B cell (primary cell): ENCODE measurements around the gene ABCA4. TPM values are rescaled to one million over a fixed set of nuclear protein-coding genes. Genes with fewer than 3 reads are reported as not detected.

ENCODE experiments used
- ATAC-seq: fragments of 200-7000 bp; cut with Tn5 transposase; one replicate; pipeline ENCODE4 v1.10.0; 2021; ENCODE audit warnings: low read depth, mild to moderate bottlenecking, moderate number of reproducible peaks, moderate library complexity
- CTCF ChIA-PET: fragments of 350-600 bp; sonication (Branson Sonifier 250); formaldehyde crosslinking; loops from one replicate; lab custom pipeline; 2021; ENCODE audit warnings: antibody characterized with exemption, inconsistent platforms; lab: Charles Lee
- POLR2A ChIA-PET: fragments of 350-600 bp; sonication (Branson Sonifier 250); formaldehyde crosslinking; loops from one replicate; lab custom pipeline; 2021; ENCODE audit warnings: antibody characterized with exemption; lab: Charles Lee
- DNase-seq: peaks from one replicate; pipeline ENCODE4 v3.0.0; 2013
- H2AFZ ChIP-seq: 2 replicates; pipeline ENCODE4 v1.6.1; 2012; ENCODE audit warnings: mild to moderate bottlenecking, low read depth, low read length; ENCODE audit not compliant: insufficient read depth, poor library complexity, severe bottlenecking
- H3K27ac ChIP-seq, 2 donors: 1 replicate in 1 of 2; 2 replicates in 1 of 2; pipeline ENCODE4 v1.5.1; 2012 to 2013; ENCODE audit warnings: low read length in 2 of 2, mild to moderate bottlenecking in 2 of 2, moderate library complexity in 1 of 2
- H3K27me3 ChIP-seq, 4 experiments: fragments of 200-600 bp in 1 of 4; sonication (generic) in 1 of 4; replicated peaks in 1 of 4; 1 replicate in 2 of 4; 2 replicates in 2 of 4; pipeline versions ENCODE4 v1.6.1 to v1.7.0; 2013 to 2016; ENCODE audit warnings: low read length in 3 of 4, mild to moderate bottlenecking in 2 of 4, mixed read lengths in 1 of 4, moderate library complexity in 1 of 4; ENCODE audit not compliant: insufficient read depth in 4 of 4, control insufficient read depth in 3 of 4; ENCODE audit errors: control extremely low read depth in 1 of 4
- H3K36me3 ChIP-seq, 2 experiments: replicated peaks in 1 of 2; 1 replicate in 1 of 2; 2 replicates in 1 of 2; pipeline versions ENCODE4 v1.6.1 to v1.7.1; 2013; ENCODE audit warnings: low read length in 1 of 2; ENCODE audit not compliant: insufficient read depth in 2 of 2, control insufficient read depth in 1 of 2; ENCODE audit errors: control extremely low read depth in 1 of 2, extremely low read depth in 1 of 2
- H3K4me1 ChIP-seq, 2 donors: fragments of 200-600 bp in 1 of 2; sonication (generic) in 1 of 2; 1 replicate in 1 of 2; 2 replicates in 1 of 2; pipeline versions ENCODE4 v1.5.1 to v1.6.1; 2013 to 2017; ENCODE audit warnings: low read length in 2 of 2; ENCODE audit not compliant: control insufficient read depth in 2 of 2, insufficient read depth in 2 of 2
- H3K4me2 ChIP-seq: replicated peaks from 2 replicates; pipeline ENCODE3; 2012; ENCODE audit warnings: mild to moderate bottlenecking, low read depth, low read length; ENCODE audit not compliant: poor library complexity, severe bottlenecking
- H3K4me3 ChIP-seq, 5 experiments: fragments of 200-600 bp in 1 of 5; sonication (generic) in 1 of 5; 1 replicate in 3 of 5; 2 replicates in 2 of 5; pipeline versions ENCODE4 v1.5.1 to v1.7.0; 2011 to 2016; ENCODE audit warnings: low read length in 4 of 5, mild to moderate bottlenecking in 4 of 5, low read depth in 2 of 5, control low read depth in 1 of 5, moderate library complexity in 1 of 5; ENCODE audit not compliant: insufficient read depth in 1 of 5; ENCODE audit errors: control extremely low read depth in 1 of 5, extremely low read depth in 1 of 5
- H3K79me2 ChIP-seq: fragments of 200-600 bp; sonication (generic); one replicate; pipeline ENCODE4 v1.6.0; 2016; ENCODE audit warnings: low read length; ENCODE audit not compliant: control insufficient read depth, insufficient read depth
- H3K9ac ChIP-seq: fragments of 200-600 bp; sonication (generic); 2 replicates; pipeline ENCODE4 v1.6.1; 2017; ENCODE audit warnings: mild to moderate bottlenecking, low read length, moderate library complexity
- H3K9me3 ChIP-seq, 3 donors: one replicate each; pipeline versions ENCODE4 v1.6.1 to v1.7.1; 2013; ENCODE audit warnings: low read length in 2 of 3; ENCODE audit not compliant: control insufficient read depth in 2 of 3, insufficient read depth in 1 of 3; ENCODE audit errors: control extremely low read depth in 1 of 3
- H4K20me1 ChIP-seq: 2 replicates; pipeline ENCODE4 v1.6.0; 2012; ENCODE audit warnings: mild to moderate bottlenecking, low read length; ENCODE audit not compliant: insufficient read depth, control insufficient read depth, poor library complexity, severe bottlenecking
- H3K27ac Mint-ChIP-seq: one replicate; pipeline ENCODE4 v1.8.0; 2021; ENCODE audit warnings: mixed read lengths
- H3K27me3 Mint-ChIP-seq: one replicate; pipeline ENCODE4 v1.8.0; 2021; ENCODE audit warnings: mixed read lengths
- H3K4me1 Mint-ChIP-seq: one replicate; pipeline ENCODE4 v1.8.0; 2021; ENCODE audit warnings: mixed read lengths
- H3K4me3 Mint-ChIP-seq: one replicate; pipeline ENCODE4 v1.8.0; 2021; ENCODE audit warnings: mixed read lengths
- H3K9me3 Mint-ChIP-seq: one replicate; pipeline ENCODE4 v1.8.0; 2022; ENCODE audit warnings: mixed read lengths; ENCODE audit not compliant: insufficient read depth
- CTCF ChIP-seq: fragments of 200-600 bp; IDR thresholded peaks from one replicate; pipeline ENCODE4 v1.8.0; 2022; ENCODE audit warnings: antibody characterized with exemption, mild to moderate bottlenecking
- EZH2 ChIP-seq: IDR thresholded peaks from 2 replicates; pipeline ENCODE4 v1.6.1; 2012; ENCODE audit warnings: borderline replicate concordance, low read depth, mild to moderate bottlenecking, moderate library complexity, low read length; ENCODE audit not compliant: insufficient read depth, poor library complexity, severe bottlenecking
- WGBS: methylation state at CpG from one replicate; pipeline ENCODE4 v1.1.5; 2013; ENCODE audit warnings: missing lambda C conversion rate; ENCODE audit not compliant: insufficient coverage; 5-methylcytosine and 5-hydroxymethylcytosine counted together
- intact Hi-C: fragments of 100-400 bp; cut with micrococcal nuclease; formaldehyde crosslinking; loops from one replicate; pipeline ENCODE4 v1.10.0; 2022
- polyA plus RNA-seq: library from polyadenylated mRNA; depleted of rRNA; stranded (reverse); fragments of >200 nt; gene quantifications from 2 replicates; pipeline ENCODE4 v1.2.3, GENCODE V29; 2012
- total RNA-seq, 2 donors: library from RNA; stranded (reverse); fragments of 120-200 nt in 1 of 2; gene quantifications; 1 replicate in 1 of 2; 2 replicates in 1 of 2; pipeline versions ENCODE4 v1.2.3 to v1.2.4, GENCODE V29; 2013 to 2022

ABCA4 gene
- total and polyA plus RNA-seq, 2 donors (not counting 1 experiment from before 2014, with no cell fraction given) = not detected

GRCh38 chr1:94105581-94105952 lies 15.4 kb downstream of the ABCA4 start:
- DNase-seq = no peak
- Histone ChIP-seq H3K4me2 (no peak overlapping the region), H3K27me3 (peaks cover 0 to 32% (median 11%) of the 10 kb centered on the region in 4 experiments), H3K9me3 (peaks cover 0 to 3% (median 0%) of the 10 kb centered on the region in 3 donors), H3K4me1 (no peaks in the 10 kb centered on the region), H4K20me1 (no peaks in the 10 kb centered on the region), H3K36me3 (no peaks in the 10 kb centered on the region), H2AFZ (no peak overlapping the region), H3K9ac (no peak overlapping the region), H3K4me3 (no peak overlapping the region), H3K79me2 (no peaks in the 10 kb centered on the region), H3K27ac (no peak overlapping the region)
- POLR2A ChIA-PET = no interaction called here
- Mint-ChIP-seq H3K27ac (no peak overlapping the region), H3K9me3 (no peaks in the 10 kb centered on the region), H3K27me3 (peaks cover 48% of the 10 kb centered on the region), H3K4me1 (no peaks in the 10 kb centered on the region), H3K4me3 (no peak overlapping the region)
- ATAC-seq = no peak
- CTCF ChIA-PET = no interaction called here
- 78% methylated on average over 5 of the region's 7 CpGs for WGBS
- intact Hi-C loops = no loop called here
- TF ChIP-seq CTCF (no peak), EZH2 (no peak)

- Histone ChIP-seq H3K27ac (no peak overlapping the region), H3K4me3 (no peak overlapping the region), H3K4me2 (no peak overlapping the region), H3K4me1 (no peaks in the 10 kb centered on the region), H4K20me1 (no peaks in the 10 kb centered on the region), H3K79me2 (no peaks in the 10 kb centered on the region), H2AFZ (no peak overlapping the region), H3K9me3 (no peaks in the 10 kb centered on the region), H3K36me3 (no peaks in the 10 kb centered on the region), H3K27me3 (peaks cover 0 to 32% (median 11%) of the 10 kb centered on the region in 4 experiments), H3K9ac (no peak overlapping the region)
- ChIA-PET CTCF (no interaction called here), POLR2A (no interaction called here)
- Mint-ChIP-seq H3K27me3 (peaks cover 48% of the 10 kb centered on the region), H3K4me1 (no peaks in the 10 kb centered on the region), H3K27ac (no peak overlapping the region), H3K4me3 (no peak overlapping the region), H3K9me3 (no peaks in the 10 kb centered on the region)
- no peak for DNase-seq
- ATAC-seq = no peak
- TF ChIP-seq CTCF (no peak), EZH2 (no peak)
- WGBS = 70% methylated on average over 6 of the region's 10 CpGs
- intact Hi-C loops = no loop called here
These were observed 16.0 kb downstream of the ABCA4 start for GRCh38 chr1:94104776-94105580.
